NCI-H2081 (cell line): ENCODE measurements around the gene RNF168.
"Not testable (repeated sequence)": the region's sequence is repeated elsewhere in the genome, so short reads cannot be mapped to it uniquely, and the experiment has no call there.

Source experiments
- DNase-seq, 2 experiments: peaks; one replicate each; lab custom pipeline; 2025; lab: John Stamatoyannopoulos, UW

Gene RNF168

DNA sequence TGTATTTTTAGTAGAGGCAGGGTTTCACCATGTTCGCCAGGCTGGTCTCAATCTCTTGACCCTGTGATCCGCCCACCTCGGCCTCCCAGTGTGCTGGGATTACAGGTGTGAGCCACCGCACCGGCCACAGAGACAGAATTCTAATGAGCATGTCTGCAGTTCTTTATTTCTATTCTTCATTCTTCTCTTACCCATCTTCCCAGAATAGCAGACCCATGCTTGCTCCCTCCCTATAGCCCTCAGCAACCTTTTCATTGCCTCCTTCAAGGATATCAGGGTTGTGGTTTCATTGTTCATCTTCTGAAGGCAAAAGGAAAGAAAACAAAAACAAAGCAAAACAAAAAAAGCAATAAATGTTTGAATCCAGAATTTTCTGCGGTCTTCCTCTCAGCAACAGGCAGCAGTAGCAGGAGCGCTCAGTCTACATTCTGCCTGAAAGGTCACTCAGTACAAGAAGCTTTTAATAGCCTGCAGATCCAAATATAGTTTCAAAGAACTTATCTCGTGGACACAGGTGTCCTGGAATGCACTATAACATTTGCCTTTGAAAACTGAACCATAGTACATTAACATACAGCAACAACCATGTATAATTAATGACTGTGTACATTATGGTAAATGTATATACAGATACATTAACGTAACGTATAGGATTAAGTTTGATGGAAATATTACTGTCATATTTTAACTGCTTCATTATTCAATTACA is 11.5 kb upstream of the RNF168 start, which contains the start of gene SMCO1:
Gene SMCO1 (minus strand): TSS at position 434 of the 709 bp plus-strand sequence. CDS start 137 bp downstream, at position 297.
- DNase-seq: no peak

DNA sequence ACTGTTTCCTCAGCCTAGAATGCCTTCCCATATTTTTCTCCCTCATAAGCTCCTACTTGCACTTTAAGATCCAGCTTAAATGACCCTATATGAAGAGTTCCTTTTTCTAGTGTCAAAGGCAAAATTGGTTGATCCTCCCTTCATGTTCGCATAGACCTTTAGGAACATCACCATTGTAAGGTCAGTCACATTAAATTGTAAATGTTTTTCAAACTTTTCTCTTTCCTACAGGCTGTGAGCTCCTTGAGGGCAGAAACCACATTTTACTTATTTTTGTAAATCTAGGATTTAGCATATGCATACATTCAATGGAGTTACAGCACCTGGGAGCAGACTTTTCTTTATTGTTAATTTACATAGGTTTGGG is 10.8 kb upstream of the RNF168 start:
- no peak for DNase-seq

DNA sequence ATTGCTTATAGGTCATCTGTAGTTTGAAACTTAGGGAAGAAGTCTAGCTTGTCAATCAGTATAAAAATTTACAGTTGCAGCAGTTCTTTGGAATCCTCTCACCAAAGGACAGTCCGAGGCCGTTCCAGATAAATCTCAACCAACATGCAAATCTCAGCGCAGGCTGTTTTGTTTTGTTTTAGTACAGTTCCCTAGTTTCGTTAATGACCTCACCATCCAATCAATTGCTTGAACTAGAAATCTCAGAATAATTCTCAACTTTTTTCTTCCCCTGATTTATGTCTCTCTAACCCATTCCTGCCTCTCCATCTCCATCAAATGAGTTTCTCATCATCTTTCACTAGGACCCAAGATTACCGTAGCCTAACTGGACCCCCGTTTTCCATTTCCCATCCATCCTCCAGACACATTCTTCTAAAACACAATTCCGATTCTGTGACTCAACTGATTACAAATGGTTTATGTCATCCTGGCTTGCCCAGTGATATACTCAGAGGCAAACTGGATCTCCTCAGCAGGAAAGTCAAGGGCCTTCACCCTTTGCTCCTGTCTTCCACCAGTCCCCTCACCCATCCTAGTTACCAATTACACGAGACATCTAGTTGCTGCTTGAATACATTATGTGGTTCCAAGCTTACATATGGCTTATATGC is 10.3 kb upstream of the RNF168 start:
- no peak for DNase-seq

DNA sequence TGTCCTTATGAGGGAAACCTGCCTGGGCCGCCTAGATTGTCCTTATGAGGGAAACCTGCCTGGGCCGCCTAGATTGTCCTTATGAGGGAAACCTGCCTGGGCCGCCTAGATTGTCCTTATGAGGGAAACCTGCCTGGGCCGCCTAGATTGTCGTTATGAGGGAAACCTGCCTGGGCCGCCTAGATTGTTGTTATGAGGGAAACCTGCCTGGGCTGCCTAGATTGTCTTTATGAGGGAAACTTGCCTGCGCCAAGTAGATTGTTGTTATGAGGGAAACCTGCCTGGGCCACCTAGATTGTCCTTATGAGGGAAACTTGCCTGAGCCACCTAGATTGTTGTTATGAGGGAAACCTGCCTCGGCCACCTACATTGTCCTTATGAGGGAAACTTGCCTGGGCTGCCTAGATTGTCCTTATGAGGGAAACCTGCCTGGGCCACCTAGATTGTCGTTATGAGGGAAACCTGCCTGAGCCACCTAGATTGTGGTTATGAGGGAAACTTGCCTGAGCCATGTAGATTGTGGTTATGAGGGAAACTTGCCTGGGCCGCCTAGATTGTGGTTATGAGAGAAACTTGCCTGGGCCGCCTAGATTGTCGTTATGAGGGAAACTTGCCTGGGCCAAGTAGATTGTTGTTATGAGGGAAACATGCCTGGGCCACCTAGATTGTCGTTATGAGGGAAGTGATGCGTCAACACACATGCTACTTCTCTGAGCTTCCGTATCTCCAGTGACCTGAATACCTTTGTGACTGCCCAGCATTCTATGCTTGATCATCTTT is 8.3 kb upstream of the RNF168 start:
- DNase-seq: not testable (repeated sequence)

DNA sequence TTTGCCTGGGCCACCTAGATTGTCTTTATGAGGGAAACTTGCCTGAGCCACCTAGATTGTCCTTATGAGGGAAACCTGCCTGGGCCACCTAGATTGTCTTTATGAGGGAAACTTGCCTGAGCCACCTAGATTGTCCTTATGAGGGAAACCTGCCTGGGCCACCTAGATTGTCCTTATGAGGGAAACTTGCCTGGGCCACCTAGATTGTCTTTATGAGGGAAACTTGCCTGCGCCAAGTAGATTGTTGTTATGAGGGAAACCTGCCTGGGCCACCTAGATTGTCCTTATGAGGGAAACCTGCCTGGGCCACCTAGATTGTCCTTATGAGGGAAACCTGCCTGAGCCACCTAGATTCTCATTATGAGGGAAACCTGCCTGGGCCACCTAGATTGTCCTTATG is 7.5 kb upstream of the RNF168 start:
- DNase-seq: not testable (repeated sequence)

DNA sequence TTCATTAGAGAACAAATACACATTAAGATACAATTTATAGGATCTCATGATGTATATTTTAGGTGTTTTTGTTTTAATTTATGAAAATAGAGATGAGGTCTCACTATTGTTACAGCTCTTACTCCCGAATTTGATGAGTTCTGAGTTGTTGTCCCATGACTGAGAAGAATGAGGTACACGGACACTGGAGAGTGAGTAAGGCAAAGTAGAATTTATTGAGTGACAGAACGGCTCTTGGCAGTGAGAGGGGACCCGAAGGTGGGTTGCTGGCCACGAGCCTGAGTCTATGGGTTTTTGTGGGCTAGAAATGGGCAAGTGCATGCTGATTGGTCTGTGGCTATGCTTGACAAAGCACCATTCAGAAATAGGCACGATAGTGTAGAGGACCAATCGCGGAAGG is 3.1 kb upstream of the RNF168 start:
- DNase-seq: no peak

DNA sequence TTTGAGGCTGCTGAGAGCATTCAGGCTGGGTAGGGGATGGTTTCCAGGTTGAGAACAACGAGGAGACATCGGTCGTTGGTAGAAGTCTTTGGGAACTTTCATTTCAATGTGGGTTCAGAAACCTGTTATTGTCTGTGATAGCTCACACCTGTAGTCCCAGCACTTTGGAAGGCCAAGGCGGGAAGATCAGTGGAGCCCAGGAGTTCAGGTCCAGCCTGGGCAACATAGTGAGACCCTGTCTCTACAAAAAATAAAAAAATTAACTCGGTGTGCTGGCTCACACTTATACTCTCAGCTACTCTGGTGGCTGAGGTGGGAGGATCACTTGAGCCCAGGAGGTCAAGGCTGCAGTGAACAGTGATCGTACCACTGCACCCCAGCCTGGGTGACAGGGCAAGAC is 988 bp upstream of the RNF168 start:
- DNase-seq: no peak

DNA sequence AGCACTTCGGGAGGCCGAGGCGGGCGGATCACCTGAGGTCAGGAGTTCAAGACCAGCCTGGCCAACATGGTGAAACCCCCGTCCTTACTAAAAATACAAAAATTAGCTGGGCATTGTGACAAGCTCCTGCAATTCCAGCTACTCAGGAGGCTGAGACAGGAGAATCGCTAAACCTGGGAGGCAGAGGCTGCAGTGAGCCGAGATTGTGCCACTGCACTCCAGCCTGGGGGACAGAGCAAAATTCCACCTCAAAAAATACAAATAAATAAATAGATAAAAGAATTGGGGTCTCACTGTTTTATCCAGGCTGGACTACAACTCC is 470 bp upstream of the RNF168 start:
- not testable (repeated sequence) for DNase-seq

DNA sequence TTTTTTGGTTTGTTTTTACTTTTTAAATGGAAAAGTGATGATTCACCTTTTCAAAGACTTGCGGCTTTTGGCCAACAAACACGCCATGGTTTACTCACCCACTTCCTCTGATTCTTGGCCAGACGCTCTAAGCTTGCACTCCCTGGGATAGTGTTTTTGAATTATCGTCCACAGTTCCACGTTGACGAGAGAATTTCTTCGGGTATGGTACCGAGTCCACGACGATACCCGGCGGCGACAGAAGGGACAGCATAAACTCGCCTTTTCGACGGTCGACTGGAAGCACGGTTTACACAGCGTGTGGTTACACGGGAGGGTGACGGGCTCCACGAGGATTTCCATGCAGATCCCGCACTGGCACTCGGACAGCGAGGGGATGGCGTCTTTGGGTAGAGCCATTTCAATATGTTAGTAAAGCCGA is 783 bp downstream of the RNF168 start:
- DNase-seq: peak; percentile 26 to 62

DNA sequence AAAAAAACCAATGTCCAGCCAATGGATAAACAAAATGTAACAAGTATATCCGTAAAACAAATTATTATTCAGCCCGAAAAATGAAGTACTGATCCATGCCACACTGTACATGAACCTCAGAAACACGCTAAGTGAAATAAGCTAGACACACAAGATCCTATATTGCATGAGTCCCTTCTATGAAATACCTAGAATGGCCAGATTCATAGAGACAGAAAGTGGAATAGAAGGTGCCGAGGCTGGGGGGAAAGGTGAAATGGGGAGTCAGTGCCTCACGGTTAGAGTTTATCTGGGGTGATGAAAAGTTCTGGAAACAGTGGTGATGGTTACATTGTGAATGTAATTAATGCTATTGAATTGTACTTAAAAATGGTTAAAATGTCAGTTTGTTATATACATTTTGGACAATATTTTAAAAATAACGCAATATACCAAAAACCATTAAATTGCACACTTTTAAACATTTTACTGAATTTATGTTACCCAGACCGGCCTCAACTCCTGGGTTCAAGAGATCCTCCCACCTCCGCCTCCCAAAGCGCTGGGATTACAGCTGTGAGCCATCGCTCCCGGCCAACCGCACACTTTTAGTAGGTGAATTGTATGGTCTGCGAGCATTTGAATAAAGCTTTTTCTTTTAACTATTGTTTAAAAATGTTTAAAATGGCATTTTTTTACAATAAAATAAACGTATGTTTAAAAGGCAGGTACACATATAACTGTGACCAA is 2.1 kb downstream of the RNF168 start:
- peak in 1 of 2 experiments; percentile 36 for DNase-seq

DNA sequence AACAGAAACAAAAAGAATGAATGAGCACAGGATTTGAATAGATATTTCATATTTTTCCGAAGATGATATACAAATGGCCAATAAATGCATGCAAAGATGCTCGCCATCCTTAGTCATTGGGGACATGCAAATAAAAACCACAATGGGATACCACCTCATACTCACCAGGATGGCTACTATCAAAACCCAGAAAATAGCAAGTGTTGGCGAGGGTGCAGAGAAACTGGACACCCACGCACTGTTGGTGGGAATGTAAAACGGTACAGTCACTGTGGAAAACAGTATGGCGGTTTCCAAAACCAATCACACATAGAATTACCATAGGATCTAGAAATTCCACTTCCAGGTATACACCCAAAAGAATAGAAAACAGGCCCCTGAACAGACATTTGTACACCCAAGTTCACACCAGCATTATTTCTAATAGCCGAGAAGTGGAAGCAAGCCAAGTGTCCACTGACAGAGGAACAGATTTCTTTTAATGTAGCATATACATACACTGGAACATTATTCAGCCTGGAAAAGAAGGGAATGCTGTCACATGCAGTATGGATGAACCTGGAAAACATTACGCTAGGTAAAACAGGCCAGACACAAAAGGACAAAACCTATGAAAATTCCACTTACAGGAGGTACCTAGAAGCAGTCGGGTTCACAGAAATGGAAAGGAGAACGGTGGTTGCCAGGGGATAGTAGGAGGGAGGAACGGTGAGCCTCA is 3.6 kb downstream of the RNF168 start:
- DNase-seq: no peak

DNA sequence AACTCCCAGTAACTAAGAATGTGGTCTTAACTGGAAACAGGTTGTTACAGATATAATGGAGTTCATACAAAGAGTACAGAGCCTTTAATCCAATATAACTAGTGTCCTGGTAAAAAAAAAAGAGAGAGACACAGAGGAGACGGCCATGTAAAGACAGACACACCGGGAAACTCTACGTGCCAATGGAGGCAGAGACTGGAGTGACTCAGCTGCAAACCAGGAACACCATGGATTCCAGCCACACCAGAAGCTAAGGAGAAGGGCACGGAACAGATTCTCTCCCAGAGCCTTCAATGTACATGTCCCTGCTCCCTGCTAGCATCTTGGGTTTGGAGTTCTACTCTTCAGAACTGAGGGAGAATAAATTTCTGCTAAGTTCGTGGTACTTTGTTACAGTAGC is 4.5 kb downstream of the RNF168 start:
- DNase-seq: no peak

DNA sequence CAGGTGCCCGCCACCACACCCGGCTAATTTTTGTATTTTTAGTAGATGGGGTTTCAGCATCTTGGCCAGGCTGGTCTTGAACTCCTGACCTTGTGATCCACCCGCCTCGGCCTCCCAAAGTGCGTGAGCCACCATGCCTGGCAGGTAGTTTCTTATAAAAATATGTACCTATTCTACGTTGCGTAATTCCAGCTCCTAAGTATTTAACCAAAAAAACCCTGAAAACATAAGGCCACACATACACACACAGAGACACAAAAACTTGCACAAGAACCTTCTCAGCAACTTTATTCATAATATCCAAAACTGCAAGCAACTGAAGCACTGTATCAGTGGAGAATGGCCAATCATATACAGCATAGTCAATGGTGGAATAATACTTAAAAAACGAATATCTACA is 5.3 kb downstream of the RNF168 start:
- DNase-seq: no peak

DNA sequence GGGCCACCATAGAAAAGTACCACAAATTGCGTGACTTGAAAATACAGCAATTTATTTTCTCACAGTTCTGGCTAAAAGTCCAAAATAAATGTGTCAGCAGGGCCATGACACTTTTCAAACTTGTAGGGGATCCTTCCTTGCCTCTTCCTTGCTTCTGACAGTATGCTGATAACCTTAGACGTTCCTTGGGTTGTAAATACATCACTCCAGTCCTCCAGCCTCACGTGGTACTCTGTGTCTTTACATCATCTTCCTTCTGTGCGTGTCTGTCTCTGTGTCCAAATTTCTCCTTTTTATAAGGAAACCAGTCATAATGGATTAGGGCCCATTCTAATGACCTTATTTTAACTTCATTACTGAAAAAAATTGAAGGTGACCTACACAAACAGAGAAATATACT is 7.4 kb downstream of the RNF168 start:
- DNase-seq: no peak

DNA sequence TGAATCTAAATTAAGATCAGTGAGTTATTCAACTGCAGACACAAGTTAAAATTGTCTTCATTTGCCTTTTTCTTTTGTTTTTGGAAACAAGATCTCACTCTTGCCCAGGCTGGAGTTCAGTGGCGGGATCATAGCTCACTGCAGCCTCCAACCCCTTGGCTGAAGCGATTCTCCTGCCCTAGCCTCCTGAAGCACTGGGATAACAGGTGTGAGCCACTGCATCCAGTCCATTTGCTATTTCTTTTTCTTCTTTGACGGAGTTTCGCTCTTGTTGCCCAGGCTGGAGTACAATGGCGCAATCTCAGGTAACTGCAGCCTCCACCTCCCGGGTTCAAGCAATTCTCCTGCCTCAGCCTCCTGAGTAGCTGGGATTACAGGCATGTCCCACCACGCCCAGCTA is 10.3 kb downstream of the RNF168 start:
- DNase-seq: no peak

DNA sequence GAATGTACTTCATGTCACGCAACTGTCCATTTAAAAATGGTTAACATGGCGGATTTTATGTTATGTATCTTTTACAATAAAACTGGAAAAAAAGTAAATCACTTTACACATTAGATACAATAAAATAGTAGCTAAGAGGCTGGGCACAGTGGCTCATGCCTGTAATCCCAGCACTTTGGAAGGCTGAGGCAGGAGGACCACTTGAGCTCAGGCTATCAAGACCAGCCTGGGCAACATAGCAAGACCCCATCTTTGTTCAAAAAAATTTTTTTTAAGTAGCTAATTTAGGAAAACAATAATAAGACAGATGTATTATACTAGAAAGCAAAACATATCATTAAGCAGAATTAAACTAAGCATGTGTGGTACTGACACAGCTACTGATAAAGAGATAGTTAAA is 11.5 kb downstream of the RNF168 start:
- no peak for DNase-seq

DNA sequence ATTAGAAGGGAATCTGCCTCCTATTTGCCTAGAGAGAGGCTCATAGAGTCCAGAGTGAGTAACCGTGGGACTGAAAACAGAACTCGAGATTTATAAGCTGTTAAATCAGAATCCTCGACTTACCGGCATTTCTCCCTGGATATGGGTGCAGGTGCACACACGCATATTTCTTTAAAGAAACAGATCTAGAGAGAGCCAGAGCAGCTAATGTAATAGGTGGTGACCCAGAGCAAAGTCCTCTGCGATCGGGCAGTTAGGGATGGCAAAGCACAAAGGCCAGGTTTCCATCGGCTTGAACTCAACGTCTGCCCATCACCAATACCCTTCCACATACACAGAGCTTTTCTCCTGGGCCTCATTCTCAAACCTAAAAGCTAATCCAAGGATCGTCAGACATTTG is 13.8 kb downstream of the RNF168 start:
- no peak for DNase-seq

DNA sequence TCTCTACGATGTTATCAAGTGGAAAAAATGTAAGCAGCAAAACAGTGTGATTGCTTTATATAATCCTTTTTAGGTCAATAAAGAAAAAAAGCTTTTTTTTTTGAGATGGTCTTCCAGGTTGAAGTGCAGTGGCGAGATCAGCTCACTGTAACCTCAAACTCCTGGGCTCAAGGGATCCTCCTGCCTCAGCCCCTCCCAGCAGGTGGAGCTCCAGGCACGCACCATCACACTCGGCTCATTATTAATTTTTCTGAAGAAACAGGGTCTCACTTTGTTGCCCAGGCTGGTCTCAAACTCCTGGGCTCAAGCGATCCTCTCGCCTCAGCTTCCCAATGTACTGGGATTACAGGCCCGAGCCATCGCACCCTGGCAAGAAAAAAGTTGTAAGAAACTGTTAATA is 17.3 kb downstream of the RNF168 start:
- DNase-seq: no peak

DNA sequence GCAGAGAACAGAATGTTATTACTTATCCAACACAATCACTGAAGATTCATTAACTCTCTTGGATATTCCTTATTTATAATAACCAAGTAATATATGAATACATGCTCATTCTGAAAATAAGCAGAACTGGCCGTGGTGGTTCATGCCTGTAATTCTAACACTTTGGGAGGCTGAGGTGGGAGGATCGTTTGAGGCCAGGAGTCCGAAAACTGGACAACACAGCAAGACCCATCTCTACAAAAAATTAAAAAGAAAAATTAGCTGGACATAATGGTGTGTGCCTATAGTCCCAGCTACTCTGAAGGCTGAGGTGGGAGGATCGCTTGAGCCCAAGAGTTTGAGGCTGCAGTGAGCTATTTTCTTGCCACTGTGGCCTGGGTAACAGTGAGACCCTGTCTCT is 25.9 kb downstream of the RNF168 start:
- DNase-seq: no peak

DNA sequence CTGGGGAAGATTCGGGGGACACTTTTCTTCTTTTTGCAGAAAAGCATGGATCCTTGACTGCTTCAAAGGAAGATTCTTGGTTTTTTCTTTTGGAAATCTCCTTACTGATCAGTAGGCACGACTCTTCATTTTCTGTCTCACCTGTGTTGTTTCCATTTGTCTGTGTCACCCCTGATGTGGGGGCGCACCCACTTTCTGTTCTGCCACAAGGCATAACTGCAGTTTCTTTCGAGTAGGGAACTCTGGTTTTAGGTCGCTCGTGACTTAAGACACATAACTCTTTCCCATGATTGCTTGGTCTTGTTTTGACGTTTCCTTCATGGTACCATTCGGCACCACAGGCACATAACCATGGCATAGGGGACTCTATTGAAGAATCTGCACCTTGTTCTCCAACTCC is 31.3 kb downstream of the RNF168 start:
- no peak for DNase-seq

DNA sequence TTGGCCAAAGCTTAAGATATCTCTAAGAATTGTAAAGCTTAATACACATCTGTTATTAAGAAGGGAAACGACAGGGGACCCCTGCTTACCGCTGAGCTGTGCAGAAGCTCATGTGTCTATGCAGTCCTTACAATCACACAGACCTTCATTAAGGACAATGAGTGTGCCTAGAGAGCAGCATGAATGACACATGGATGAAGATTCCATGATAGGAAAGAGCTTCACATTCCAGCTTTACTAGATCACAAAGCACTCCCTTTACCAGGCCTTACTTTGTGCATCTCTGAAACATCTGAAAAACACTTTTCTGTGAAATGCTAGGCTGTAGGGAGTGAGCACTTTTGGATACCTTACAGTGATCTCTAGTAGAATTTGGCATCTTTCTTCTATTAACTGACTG is 32.0 kb downstream of the RNF168 start:
- DNase-seq: no peak

DNA sequence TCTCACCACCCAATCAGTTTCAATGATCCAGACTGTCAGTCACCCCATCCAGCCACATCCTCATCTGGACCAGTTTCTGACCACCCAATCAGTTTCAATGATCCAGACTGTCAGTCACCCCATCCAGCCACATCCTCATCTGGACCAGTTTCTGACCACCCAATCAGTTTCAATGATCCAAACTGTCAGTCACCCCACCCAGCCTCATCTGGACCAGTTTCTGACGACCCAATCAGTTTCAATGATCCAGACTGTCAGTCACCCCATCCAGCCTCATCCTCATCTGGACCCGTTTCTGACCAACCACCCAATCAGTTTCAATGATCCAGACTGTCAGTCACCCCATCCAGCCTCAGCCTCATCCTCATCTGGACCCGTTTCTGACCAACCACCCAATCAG is 33.4 kb downstream of the RNF168 start:
- DNase-seq: not testable (repeated sequence)
